Fibroblast of the aortic adventitia (primary cell): Measurements from ENCODE around the gene FTMT. TPM values are rescaled to one million over a fixed set of nuclear protein-coding genes. Genes with fewer than 3 reads are reported as not detected.

ENCODE experiments used
- DNase-seq: peaks from one replicate; pipeline ENCODE4 v3.0.0-alpha.2; 2010; ENCODE audit warnings: low read depth
- H3K4me3 ChIP-seq: 2 replicates; pipeline ENCODE4 v1.5.1; 2011; ENCODE audit warnings: low read depth, mild to moderate bottlenecking, control low read depth, low read length, moderate library complexity
- CTCF ChIP-seq: IDR thresholded peaks from 2 replicates; pipeline ENCODE4 v1.5.1; 2011; ENCODE audit warnings: mild to moderate bottlenecking, low read length, control low read depth, inconsistent platforms; ENCODE audit not compliant: insufficient read depth
- total RNA-seq: library from RNA; depleted of rRNA; stranded (reverse); fragments of >200 nt; gene quantifications from 2 replicates; pipeline ENCODE4 v1.2.3, GENCODE V29; 2012; ENCODE audit warnings: low replicate concordance

The FTMT gene
- total RNA-seq, 1 donor, result not detected

- TF ChIP-seq CTCF, result no peak
- no peak overlapping the region for H3K4me3 ChIP-seq
- no peak for DNase-seq
These were observed 21.2 kb downstream of the FTMT start for GRCh38 chr5:121872856-121873255.

- DNase-seq, result no peak
- TF ChIP-seq CTCF, result no peak
- H3K4me3 ChIP-seq, result no peak overlapping the region
These were observed 21.7 kb downstream of the FTMT start for GRCh38 chr5:121873409-121873808.

GRCh38 chr5:121885630-121886029, 33.9 kb downstream of the FTMT start:
- DNase-seq, result no peak
- TF ChIP-seq CTCF, result no peak
- H3K4me3 ChIP-seq, result no peak overlapping the region

GRCh38 chr5:121887727-121888126, 36.0 kb downstream of the FTMT start:
- DNase-seq, result no peak
- H3K4me3 ChIP-seq, result no peak overlapping the region
- no peak for TF ChIP-seq CTCF

- H3K4me3 ChIP-seq, result no peak overlapping the region
- DNase-seq, result no peak
- no peak for TF ChIP-seq CTCF
These were observed 38.7 kb downstream of the FTMT start for GRCh38 chr5:121890297-121890858.

- H3K4me3 ChIP-seq, result no peak overlapping the region
- TF ChIP-seq CTCF, result no peak
- no peak for DNase-seq
These were observed 45.7 kb downstream of the FTMT start for GRCh38 chr5:121897341-121897740.

- DNase-seq, result no peak
- H3K4me3 ChIP-seq, result no peak overlapping the region
- no peak for TF ChIP-seq CTCF
These were observed 47.7 kb downstream of the FTMT start for GRCh38 chr5:121899346-121899745.
